ENCODE data around the gene TMEM243. TPM values are rescaled to one million over a fixed set of nuclear protein-coding genes. Genes with fewer than 3 reads are reported as not detected.

TMEM243 gene
- total and polyA plus RNA-seq, 2 donors = 27.6 to 60.1 TPM

DNA sequence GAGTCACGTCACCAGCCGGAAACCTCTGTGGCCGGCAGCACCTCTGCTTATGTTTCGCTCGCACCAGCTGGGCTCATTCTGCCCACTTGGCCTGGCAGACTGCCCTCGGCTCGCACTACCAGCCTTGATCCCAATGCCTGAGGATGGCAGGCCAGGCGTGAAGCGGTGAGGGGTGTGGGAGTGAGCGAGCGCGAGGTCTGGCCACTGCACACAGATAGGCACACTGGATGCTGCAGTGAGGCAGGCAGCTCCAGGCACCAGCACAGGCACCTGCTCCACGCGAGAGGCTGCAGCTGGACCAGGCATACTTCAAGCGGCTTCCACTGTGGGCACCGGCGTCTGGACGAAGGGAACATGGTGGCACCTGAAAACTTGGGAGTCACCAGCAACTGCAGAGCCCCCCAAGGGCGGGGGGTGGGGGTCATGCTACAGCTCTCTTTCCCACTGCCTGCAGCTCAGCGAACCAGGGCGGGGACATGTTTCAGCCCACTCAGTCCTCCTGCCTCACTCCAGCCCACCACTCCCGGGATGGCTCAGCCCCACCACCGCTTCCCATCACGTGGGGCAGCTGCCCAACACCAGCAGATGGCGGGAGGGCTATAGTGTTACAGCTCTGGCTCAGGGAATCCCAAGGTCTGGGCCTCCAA, 72.7 kb downstream of the TMEM243 start:
- no peak for DNase-seq (ENCODE audit: extremely low spot score)
- H3K4me1 ChIP-seq (ENCODE audit: insufficient read depth) = no peaks in the 10 kb centered on the region
- H3K36me3 ChIP-seq (ENCODE audit: insufficient read depth) = no peaks in the 10 kb centered on the region
- WGBS = 89% methylated on average over 25 of the region's 25 CpGs
- no peak overlapping the region for H3K4me3 ChIP-seq (ENCODE audit: low read depth, low read length)
- no peak overlapping the region for H3K27ac ChIP-seq (ENCODE audit: low read depth)

Small RNAs within 50 kb of the gene (small RNA-seq; reads per million reads assigned to genes)
- not detected for gene RF00019
- gene RF02271 = not detected

Other genes starting within 250 kb of the TMEM243 start
- gene ELAPOR2, start 160.1 kb downstream of the TMEM243 start, total RNA-seq = 14.6 TPM
- 8.0 TPM for gene ELAPOR2, start 160.1 kb downstream of the TMEM243 start, polyA plus RNA-seq
- 252 TPM for gene DMTF1, start 67.3 kb downstream of the TMEM243 start, total RNA-seq
- 32.7 TPM for gene DMTF1, start 67.3 kb downstream of the TMEM243 start, polyA plus RNA-seq
- 66.0 TPM for gene CROT, start 125.9 kb upstream of the TMEM243 start, total RNA-seq
- gene CROT, start 125.9 kb upstream of the TMEM243 start, polyA plus RNA-seq = 17.6 TPM

All from urinary bladder (tissue), 4 donors.